ENCODE results near the gene NWD2.

Gene NWD2

GRCh38 chr4:37441231-37442061, 196.9 kb downstream of the NWD2 start (continued):
- TF ChIP-seq ZFP37 (tag by site-specific recombination; IDR thresholded peaks at IDR 0.05) (0 out of 2 replicates have a peak, but pooled peaks have one; percentile 36), ZBTB10 (tag by site-specific recombination; IDR thresholded peaks at IDR 0.05) (no peak), ZNF335 (tag by site-specific recombination; conservative IDR thresholded peaks at IDR 0.05) (no peak), ZNF670 (tag by site-specific recombination; IDR thresholded peaks at IDR 0.05; ENCODE audit: low read depth) (no peak), ZBTB20 (tag by site-specific recombination; IDR thresholded peaks at IDR 0.05) (no peak), ZNF777 (tag by site-specific recombination; IDR thresholded peaks at IDR 0.05; ENCODE audit: borderline replicate concordance) (no peak), ZNF677 (tag by site-specific recombination; IDR thresholded peaks at IDR 0.05) (no peak), ZNF488 (tag by site-specific recombination; IDR thresholded peaks at IDR 0.05) (no peak), ZNF610 (tag by site-specific recombination; IDR thresholded peaks at IDR 0.05; ENCODE audit: borderline replicate concordance) (no peak), ZNF621 (tag by site-specific recombination; IDR thresholded peaks at IDR 0.05) (no peak), BCL6B (tag by site-specific recombination; IDR thresholded peaks at IDR 0.05) (peak; percentile 14; the same call in 1 of the 2 replicates), ZNF791 (tag by site-specific recombination; IDR thresholded peaks at IDR 0.05) (no peak), REPIN1 (tag by site-specific recombination; IDR thresholded peaks at IDR 0.05; ENCODE audit: low read depth) (no peak), ZSCAN30 (tag by site-specific recombination; IDR thresholded peaks at IDR 0.05) (no peak), ZNF169 (tag by site-specific recombination; IDR thresholded peaks at IDR 0.05) (no peak), GLIS2 (tag by site-specific recombination; IDR thresholded peaks at IDR 0.05) (no peak), ZNF274 (IDR thresholded peaks at IDR 0.05; ENCODE audit: low read length) (no peak), ZNF274 (tag by site-specific recombination; IDR thresholded peaks at IDR 0.05; ENCODE audit: borderline replicate concordance) (no peak), ZNF658 (tag by site-specific recombination; IDR thresholded peaks at IDR 0.05) (no peak), TSHZ1 (tag by site-specific recombination; IDR thresholded peaks at IDR 0.05; ENCODE audit: borderline replicate concordance) (no peak), ZNF571 (tag by site-specific recombination; IDR thresholded peaks at IDR 0.05) (no peak), GLI2 (tag by site-specific recombination; IDR thresholded peaks at IDR 0.05; ENCODE audit: borderline replicate concordance, low read depth) (no peak), ZNF202 (tag by site-specific recombination; IDR thresholded peaks at IDR 0.05; ENCODE audit: borderline replicate concordance) (no peak)
- TF ChIP-seq, protein P1, sequence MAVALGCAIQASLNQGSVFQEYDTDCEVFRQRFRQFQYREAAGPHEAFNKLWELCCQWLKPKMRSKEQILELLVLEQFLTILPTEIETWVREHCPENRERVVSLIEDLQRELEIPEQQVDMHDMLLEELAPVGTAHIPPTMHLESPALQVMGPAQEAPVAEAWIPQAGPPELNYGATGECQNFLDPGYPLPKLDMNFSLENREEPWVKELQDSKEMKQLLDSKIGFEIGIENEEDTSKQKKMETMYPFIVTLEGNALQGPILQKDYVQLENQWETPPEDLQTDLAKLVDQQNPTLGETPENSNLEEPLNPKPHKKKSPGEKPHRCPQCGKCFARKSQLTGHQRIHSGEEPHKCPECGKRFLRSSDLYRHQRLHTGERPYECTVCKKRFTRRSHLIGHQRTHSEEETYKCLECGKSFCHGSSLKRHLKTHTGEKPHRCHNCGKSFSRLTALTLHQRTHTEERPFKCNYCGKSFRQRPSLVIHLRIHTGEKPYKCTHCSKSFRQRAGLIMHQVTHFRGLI (tag by site-specific recombination; IDR thresholded peaks at IDR 0.05), result no peak
- TF ChIP-seq, protein P2, sequence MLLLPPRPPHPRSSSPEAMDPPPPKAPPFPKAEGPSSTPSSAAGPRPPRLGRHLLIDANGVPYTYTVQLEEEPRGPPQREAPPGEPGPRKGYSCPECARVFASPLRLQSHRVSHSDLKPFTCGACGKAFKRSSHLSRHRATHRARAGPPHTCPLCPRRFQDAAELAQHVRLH (tag by site-specific recombination; IDR thresholded peaks at IDR 0.05), result no peak
- TF ChIP-seq, protein P3, sequence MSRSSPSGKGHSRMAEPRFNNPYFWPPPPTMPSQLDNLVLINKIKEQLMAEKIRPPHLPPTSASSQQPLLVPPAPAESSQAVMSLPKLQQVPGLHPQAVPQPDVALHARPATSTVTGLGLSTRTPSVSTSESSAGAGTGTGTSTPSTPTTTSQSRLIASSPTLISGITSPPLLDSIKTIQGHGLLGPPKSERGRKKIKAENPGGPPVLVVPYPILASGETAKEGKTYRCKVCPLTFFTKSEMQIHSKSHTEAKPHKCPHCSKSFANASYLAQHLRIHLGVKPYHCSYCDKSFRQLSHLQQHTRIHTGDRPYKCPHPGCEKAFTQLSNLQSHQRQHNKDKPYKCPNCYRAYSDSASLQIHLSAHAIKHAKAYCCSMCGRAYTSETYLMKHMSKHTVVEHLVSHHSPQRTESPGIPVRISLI (tag by site-specific recombination; IDR thresholded peaks at IDR 0.05), result no peak
